PC-3 (cell line): ENCODE results near the gene RBFOX2. TPM values are rescaled to one million over a fixed set of nuclear protein-coding genes. Genes with fewer than 3 reads are reported as not detected.

Source experiments
- ATAC-seq: fragments of 200-7000 bp; cut with Tn5 transposase; 2 replicates; pipeline ENCODE4 v1.9.1; 2020; ENCODE audit warnings: mild to moderate bottlenecking, moderate library complexity
- BruUV-seq: library from RNA; stranded (reverse); fragments of 400-500 nt; replicated peaks from 2 replicates; lab custom pipeline; 2021; lab: Mats Ljungman, UMichigan
- CTCF ChIA-PET: fragments of 300-600 bp; sonication (Branson Sonifier 250); formaldehyde crosslinking; loops from one replicate; lab custom pipeline; 2022; ENCODE audit warnings: antibody characterized with exemption; lab: Charles Lee
- POLR2A ChIA-PET: fragments of 300-600 bp; sonication (Branson Sonifier 250); formaldehyde crosslinking; loops from one replicate; lab custom pipeline; 2022; ENCODE audit warnings: antibody characterized with exemption; ENCODE audit not compliant: unreplicated experiment; lab: Charles Lee
- DNase-seq: peaks from one replicate; pipeline ENCODE4 v3.0.0-alpha.2; 2015
- H2AFZ ChIP-seq: fragments of 300-600 bp; sonication (generic); 2 replicates; pipeline ENCODE4 v1.6.0; 2016; ENCODE audit warnings: antibody characterized with exemption, low read length
- H3F3A ChIP-seq: fragments of 300-600 bp; sonication (generic); one replicate; pipeline ENCODE4 v1.6.0; 2017; ENCODE audit warnings: antibody characterized with exemption, low read length, control low read depth, mild to moderate bottlenecking; ENCODE audit not compliant: unreplicated experiment
- H3K27ac ChIP-seq: fragments of 300-600 bp; sonication (generic); 2 replicates; pipeline ENCODE4 v1.5.1; 2016; ENCODE audit warnings: mild to moderate bottlenecking, low read length
- H3K27me3 ChIP-seq: fragments of 300-600 bp; sonication (generic); 2 replicates; pipeline ENCODE4 v1.6.1; 2016; ENCODE audit warnings: low read length, mixed read lengths
- H3K36me3 ChIP-seq: fragments of 300-600 bp; sonication (generic); 2 replicates; pipeline ENCODE4 v1.6.1; 2016; ENCODE audit warnings: low read depth, mixed run types, low read length, mixed read lengths
- H3K4me1 ChIP-seq: fragments of 300-600 bp; sonication (generic); 2 replicates; pipeline ENCODE4 v1.5.1; 2016; ENCODE audit warnings: low read length; ENCODE audit not compliant: insufficient read depth
- H3K4me2 ChIP-seq: fragments of 300-600 bp; sonication (generic); 2 replicates; pipeline ENCODE4 v1.6.0; 2016; ENCODE audit warnings: low read length
- H3K4me3 ChIP-seq: fragments of 300-600 bp; sonication (generic); 2 replicates; pipeline ENCODE4 v1.5.1; 2016; ENCODE audit warnings: mild to moderate bottlenecking, low read length, mixed read lengths
- H3K79me2 ChIP-seq: fragments of 300-600 bp; sonication (generic); 2 replicates; pipeline ENCODE4 v1.6.1; 2017; ENCODE audit warnings: low read length, mixed read lengths
- H3K9ac ChIP-seq: fragments of 300-600 bp; sonication (generic); 2 replicates; pipeline ENCODE4 v1.6.0; 2016; ENCODE audit warnings: mild to moderate bottlenecking, low read length
- H3K9me2 ChIP-seq: fragments of 300-600 bp; sonication (generic); replicated peaks from 2 replicates; pipeline ENCODE4 v1.6.1; 2016; ENCODE audit warnings: mixed run types, low read length, mixed read lengths
- H3K9me3 ChIP-seq: fragments of 300-600 bp; sonication (generic); 2 replicates; pipeline ENCODE4 v1.6.1; 2016; ENCODE audit warnings: low read length, mixed read lengths
- H4K20me1 ChIP-seq: fragments of 300-600 bp; sonication (generic); 2 replicates; pipeline ENCODE4 v1.6.1; 2016; ENCODE audit warnings: low read length, mixed read lengths
- CTCF ChIP-seq: fragments of 300-600 bp; sonication (generic); conservative IDR thresholded peaks from 2 replicates; pipeline ENCODE4 v1.5.1; 2017; ENCODE audit warnings: antibody characterized with exemption, low read depth, mild to moderate bottlenecking, low read length
- EZH2 ChIP-seq: fragments of 300-600 bp; sonication (generic); IDR thresholded peaks from one replicate; pipeline ENCODE4 v1.6.1; 2017; ENCODE audit warnings: antibody characterized with exemption, mild to moderate bottlenecking, low read length; ENCODE audit not compliant: unreplicated experiment
- EZH2phosphoT487 ChIP-seq: fragments of 300-600 bp; sonication (generic); IDR thresholded peaks from 2 replicates; pipeline ENCODE4 v1.6.1; 2018; ENCODE audit warnings: mild to moderate bottlenecking, antibody characterized with exemption, low read length, borderline replicate concordance
- intact Hi-C: fragments of 100-400 bp; cut with micrococcal nuclease; formaldehyde crosslinking; loops from 2 replicates; pipeline ENCODE4 v1.9.0; 2023
- total RNA-seq: library from RNA; depleted of rRNA; stranded (reverse); fragments of >200 nt; gene quantifications from 2 replicates; pipeline ENCODE4 v1.2.3, GENCODE V29; 2014

The RBFOX2 gene
- total RNA-seq, 1 experiment from 2014 or later = 75.1 TPM

GRCh38 chr22:35841907-35842518, 186.6 kb downstream of the RBFOX2 start:
- H3K27ac ChIP-seq = no peak overlapping the region
- peaks cover 47% of the 10 kb centered on the region for H3K79me2 ChIP-seq
- H3K36me3 ChIP-seq = no peaks in the 10 kb centered on the region
- no peaks in the 10 kb centered on the region for H4K20me1 ChIP-seq
- DNase-seq = no peak
- no peaks in the 10 kb centered on the region for H3K9me2 ChIP-seq
- H3F3A ChIP-seq = no peaks in the 10 kb centered on the region
- H2AFZ ChIP-seq = no peak overlapping the region
- H3K4me1 ChIP-seq = peaks cover 20% of the 10 kb centered on the region; the same call in 1 of the 2 replicates
- no peak overlapping the region for H3K4me2 ChIP-seq
- no peaks in the 10 kb centered on the region for H3K27me3 ChIP-seq
- POLR2A ChIA-PET = no interaction called here
- no peak for TF ChIP-seq EZH2phosphoT487
- CTCF ChIA-PET = interaction anchor here (0.6 kb wide), 1 partner anchor 378 kb away, joined by 3 read pairs; no protein-coding TSS in a partner anchor
- ATAC-seq = no peak
- no peak overlapping the region for H3K4me3 ChIP-seq
- H3K9me3 ChIP-seq = no peaks in the 10 kb centered on the region
- no peak overlapping the region for H3K9ac ChIP-seq
- intact Hi-C loops = loop anchor here (2.0 to 10.0 kb wide), 3 partner anchors 73 to 283 kb away; no protein-coding TSS in a partner anchor
- no TSS peak for BruUV-seq

- H3F3A ChIP-seq = no peaks in the 10 kb centered on the region
- H3K36me3 ChIP-seq = no peaks in the 10 kb centered on the region
- TF ChIP-seq EZH2phosphoT487 = no peak
- no peak for TF ChIP-seq CTCF
- no peak for TF ChIP-seq EZH2
- H3K4me2 ChIP-seq = peak overlapping the region; percentile 99
- peaks cover 27% of the 10 kb centered on the region; the same call in 1 of the 2 replicates for H3K4me1 ChIP-seq
- peak overlapping the region; percentile 83 for H3K4me3 ChIP-seq
- DNase-seq (peak; percentile 91), ATAC-seq (peak; percentile 75)
- H2AFZ ChIP-seq = peak overlapping the region; percentile 62
- H3K9me3 ChIP-seq = no peaks in the 10 kb centered on the region
- intact Hi-C loops = loop anchor here (1.0 to 10.0 kb wide), 3 partner anchors 74 to 284 kb away; no protein-coding TSS in a partner anchor
- ChIA-PET CTCF (interaction anchor here (0.5 to 1.1 kb wide), 7 partner anchors 55 to 251 kb away, joined by 3 to 10 read pairs (median 3); no protein-coding TSS in a partner anchor), POLR2A (interaction anchor here (0.6 kb wide), 4 partner anchors 192 to 491 kb away, joined by 3 to 6 read pairs (median 4); no protein-coding TSS in a partner anchor)
- no peaks in the 10 kb centered on the region for H3K27me3 ChIP-seq
- H4K20me1 ChIP-seq = no peaks in the 10 kb centered on the region
- peaks cover 62% of the 10 kb centered on the region for H3K79me2 ChIP-seq
- no peaks in the 10 kb centered on the region for H3K9me2 ChIP-seq
- peak overlapping the region; percentile 49 for H3K27ac ChIP-seq
- BruUV-seq = no TSS peak
- peak overlapping the region; percentile 70 for H3K9ac ChIP-seq
Measured at GRCh38 chr22:35840302-35840739, 188.3 kb downstream of the RBFOX2 start.

GRCh38 chr22:35839841-35840301, 188.8 kb downstream of the RBFOX2 start:
- H3K27ac ChIP-seq = peak overlapping the region; percentile 49
- intact Hi-C loops = loop anchor here (1.0 to 10.0 kb wide), 4 partner anchors 75 to 285 kb away; no protein-coding TSS in a partner anchor
- no peaks in the 10 kb centered on the region for H3K36me3 ChIP-seq
- ChIA-PET CTCF (interaction anchor here (0.5 to 1.1 kb wide), 7 partner anchors 54 to 251 kb away, joined by 3 to 10 read pairs (median 3); no protein-coding TSS in a partner anchor), POLR2A (interaction anchor here (0.6 kb wide), 1 partner anchor 212 kb away, joined by 4 read pairs; no protein-coding TSS in a partner anchor)
- H3F3A ChIP-seq = no peaks in the 10 kb centered on the region
- no peaks in the 10 kb centered on the region for H4K20me1 ChIP-seq
- H3K4me1 ChIP-seq = peaks cover 31% of the 10 kb centered on the region
- no peaks in the 10 kb centered on the region for H3K9me3 ChIP-seq
- peak; percentile 25 for DNase-seq
- peak overlapping the region; percentile 70 for H3K9ac ChIP-seq
- no peak for TF ChIP-seq EZH2
- TF ChIP-seq EZH2phosphoT487 = no peak
- no peak for TF ChIP-seq CTCF
- H3K4me2 ChIP-seq = peak overlapping the region; percentile 99
- H2AFZ ChIP-seq = peak overlapping the region; percentile 62
- H3K9me2 ChIP-seq = no peaks in the 10 kb centered on the region
- no peaks in the 10 kb centered on the region for H3K27me3 ChIP-seq
- ATAC-seq = peak; percentile 31
- H3K79me2 ChIP-seq = peaks cover 67% of the 10 kb centered on the region
- H3K4me3 ChIP-seq = peak overlapping the region; percentile 83
- BruUV-seq = TSS peak; percentile 78
